IPS DF 6.9 (cell line): ENCODE measurements around the gene MYL2.

Experiments
- DNase-seq: peaks from one replicate; pipeline ENCODE4 v3.0.0-alpha.2; 2013; ENCODE audit warnings: low read depth, low spot score
- H3K27ac ChIP-seq: one replicate; pipeline ENCODE4 v1.5.1; 2013; ENCODE audit warnings: low read length, control low read depth
- H3K27me3 ChIP-seq: 2 replicates; pipeline ENCODE4 v1.6.1; 2013; ENCODE audit warnings: mild to moderate bottlenecking, low read length; ENCODE audit not compliant: control insufficient read depth, insufficient read depth
- H3K36me3 ChIP-seq: 2 replicates; pipeline ENCODE4 v1.6.1; 2013; ENCODE audit warnings: low read length; ENCODE audit not compliant: control insufficient read depth, insufficient read depth
- H3K4me1 ChIP-seq: 2 replicates; pipeline ENCODE4 v1.6.1; 2013; ENCODE audit warnings: low read length; ENCODE audit not compliant: control insufficient read depth, insufficient read depth
- H3K4me3 ChIP-seq: 2 replicates; pipeline ENCODE4 v1.5.1; 2013; ENCODE audit warnings: mild to moderate bottlenecking, low read length
- H3K9me3 ChIP-seq: 2 replicates; pipeline ENCODE4 v1.6.1; 2013; ENCODE audit warnings: low read length, inconsistent platforms; ENCODE audit not compliant: control insufficient read depth, insufficient read depth
- WGBS: extraction: QIAGEN DNeasy Blood & Tissue Kit; methylation state at CpG from one replicate; pipeline ENCODE4 v1.1.7; 2013; ENCODE audit warnings: mixed read lengths, missing lambda C conversion rate; ENCODE audit not compliant: insufficient read length, insufficient coverage; 5-methylcytosine and 5-hydroxymethylcytosine counted together

MYL2 gene

DNA sequence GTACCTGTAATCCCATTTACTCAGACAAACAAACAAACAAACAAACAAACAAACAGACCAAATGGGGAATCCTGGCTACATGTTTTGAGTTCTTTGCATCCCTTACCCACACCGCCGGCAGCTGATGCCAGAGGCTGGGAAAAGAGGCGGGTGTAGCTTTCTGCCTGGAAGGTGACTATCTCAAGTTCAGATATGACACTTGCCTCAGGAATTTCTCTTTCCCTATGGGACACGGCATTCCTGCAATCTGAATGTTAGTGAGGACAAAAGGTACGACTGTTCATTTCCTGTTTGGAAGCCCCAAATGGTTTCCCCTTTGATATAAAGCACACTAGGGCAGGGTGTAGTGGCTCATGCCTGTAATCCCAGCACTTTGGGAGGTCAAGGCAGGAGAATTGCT, 2.9 kb downstream of the MYL2 start:
- no peaks in the 10 kb centered on the region for H3K27me3 ChIP-seq
- H3K9me3 ChIP-seq: no peaks in the 10 kb centered on the region
- H3K4me3 ChIP-seq: no peak overlapping the region
- H3K27ac ChIP-seq: no peak overlapping the region
- DNase-seq: no peak
- no peaks in the 10 kb centered on the region for H3K4me1 ChIP-seq
- WGBS: no CpG with 5 or more reads among the region's 5 CpGs
- H3K36me3 ChIP-seq: no peaks in the 10 kb centered on the region

DNA sequence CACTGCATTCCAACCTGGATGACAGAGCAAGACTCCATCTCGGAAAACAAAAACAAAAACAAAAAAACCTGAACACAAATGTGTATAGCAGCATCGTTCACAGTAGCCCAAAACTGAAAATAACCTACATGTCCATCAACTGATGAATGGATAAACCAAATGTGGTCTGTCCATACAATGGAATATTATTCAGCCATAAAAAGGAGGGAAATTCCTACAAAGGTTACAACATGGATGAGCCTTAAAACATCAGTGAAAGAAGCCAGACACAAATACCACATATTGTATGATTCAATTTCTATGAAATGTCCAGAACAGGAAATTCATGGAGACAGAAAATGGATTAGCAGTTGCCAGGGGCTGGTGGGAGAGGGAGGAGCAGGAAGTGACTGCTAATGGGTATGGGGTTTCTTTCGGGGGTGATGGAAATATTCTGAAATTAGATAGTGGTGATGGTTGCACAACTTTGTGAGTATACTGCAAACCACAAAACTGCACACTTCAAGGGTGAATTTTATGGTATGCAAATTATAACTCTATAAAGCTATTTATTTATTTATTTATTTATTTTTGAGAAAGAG, 4.0 kb downstream of the MYL2 start:
- no peaks in the 10 kb centered on the region for H3K4me1 ChIP-seq
- H3K27ac ChIP-seq: no peak overlapping the region
- H3K36me3 ChIP-seq: no peaks in the 10 kb centered on the region
- no peak for DNase-seq
- no peaks in the 10 kb centered on the region for H3K27me3 ChIP-seq
- no peaks in the 10 kb centered on the region for H3K9me3 ChIP-seq
- no CpG with 5 or more reads among the region's 3 CpGs for WGBS
- no peak overlapping the region for H3K4me3 ChIP-seq

DNA sequence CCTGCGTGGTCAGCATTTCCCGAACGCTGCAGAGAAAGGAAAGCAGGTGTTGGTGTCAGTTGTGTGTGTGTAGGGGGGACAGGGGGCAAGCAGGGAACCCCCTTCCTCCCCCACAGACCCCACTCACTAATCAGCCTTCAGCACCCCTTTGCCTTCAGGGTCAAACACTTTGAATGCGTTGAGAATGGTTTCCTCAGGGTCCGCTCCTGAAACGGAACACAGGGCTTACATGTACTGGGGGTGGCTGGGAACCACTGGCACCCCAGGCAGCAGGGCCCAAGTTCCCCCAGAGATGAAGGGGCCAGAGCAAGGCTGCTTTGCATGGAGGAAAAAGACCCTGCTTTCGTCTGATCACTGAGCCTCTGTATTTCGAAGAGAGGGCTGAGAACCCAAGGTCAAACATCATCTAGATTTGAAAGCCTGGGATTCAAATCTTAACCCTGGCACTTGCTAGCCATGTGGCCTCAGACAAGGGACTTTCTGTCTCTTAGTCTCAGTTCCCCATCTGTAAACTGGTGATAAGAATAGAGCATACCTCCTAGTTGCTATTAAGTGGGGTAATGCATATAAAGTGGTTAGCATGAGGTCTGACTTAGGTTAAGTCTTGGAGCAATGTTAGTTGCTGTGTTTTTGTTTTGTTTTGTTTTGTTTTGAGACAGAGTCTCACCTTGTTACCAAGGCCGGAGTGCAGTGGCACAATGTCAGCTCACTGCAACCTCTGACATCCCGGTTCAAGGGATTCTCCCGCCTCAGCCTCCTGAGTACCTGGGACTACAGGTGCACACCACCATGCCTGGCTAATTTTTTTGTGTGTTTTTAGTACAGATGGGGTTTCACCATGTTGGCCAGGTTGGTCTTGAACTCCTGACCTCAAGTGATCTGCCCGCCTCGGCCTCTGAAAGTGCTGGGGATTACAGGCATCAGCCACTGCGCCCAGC, 7.0 kb downstream of the MYL2 start:
- DNase-seq: no peak
- WGBS: no CpG with 5 or more reads among the region's 14 CpGs
- Histone ChIP-seq H3K9me3 (no peaks in the 10 kb centered on the region), H3K4me3 (no peak overlapping the region), H3K27me3 (no peaks in the 10 kb centered on the region), H3K4me1 (no peaks in the 10 kb centered on the region), H3K36me3 (no peaks in the 10 kb centered on the region), H3K27ac (no peak overlapping the region)

DNA sequence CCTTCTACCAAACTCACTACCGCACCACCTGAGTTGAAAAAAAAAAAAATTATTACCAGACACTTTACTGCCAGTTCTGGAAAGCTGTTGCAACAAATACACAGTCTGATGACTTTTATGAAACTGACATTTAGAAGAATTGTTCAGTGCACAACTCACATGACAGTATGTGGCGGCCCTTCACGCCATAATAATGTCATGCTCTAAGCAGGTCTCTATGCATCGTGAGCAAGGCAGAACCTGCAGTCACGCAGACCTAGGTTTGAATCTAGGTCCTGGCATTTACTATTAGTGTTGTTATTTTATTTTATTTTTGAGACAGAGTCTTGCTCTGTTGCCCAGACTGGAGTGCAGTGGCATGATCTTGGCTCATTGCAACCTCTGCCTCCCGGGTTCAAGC, 8.1 kb downstream of the MYL2 start:
- no peak overlapping the region for H3K27ac ChIP-seq
- DNase-seq: no peak
- no CpG with 5 or more reads among the region's 6 CpGs for WGBS
- H3K36me3 ChIP-seq: no peaks in the 10 kb centered on the region
- no peak overlapping the region for H3K4me3 ChIP-seq
- H3K4me1 ChIP-seq: no peaks in the 10 kb centered on the region
- no peaks in the 10 kb centered on the region for H3K9me3 ChIP-seq
- no peaks in the 10 kb centered on the region for H3K27me3 ChIP-seq

DNA sequence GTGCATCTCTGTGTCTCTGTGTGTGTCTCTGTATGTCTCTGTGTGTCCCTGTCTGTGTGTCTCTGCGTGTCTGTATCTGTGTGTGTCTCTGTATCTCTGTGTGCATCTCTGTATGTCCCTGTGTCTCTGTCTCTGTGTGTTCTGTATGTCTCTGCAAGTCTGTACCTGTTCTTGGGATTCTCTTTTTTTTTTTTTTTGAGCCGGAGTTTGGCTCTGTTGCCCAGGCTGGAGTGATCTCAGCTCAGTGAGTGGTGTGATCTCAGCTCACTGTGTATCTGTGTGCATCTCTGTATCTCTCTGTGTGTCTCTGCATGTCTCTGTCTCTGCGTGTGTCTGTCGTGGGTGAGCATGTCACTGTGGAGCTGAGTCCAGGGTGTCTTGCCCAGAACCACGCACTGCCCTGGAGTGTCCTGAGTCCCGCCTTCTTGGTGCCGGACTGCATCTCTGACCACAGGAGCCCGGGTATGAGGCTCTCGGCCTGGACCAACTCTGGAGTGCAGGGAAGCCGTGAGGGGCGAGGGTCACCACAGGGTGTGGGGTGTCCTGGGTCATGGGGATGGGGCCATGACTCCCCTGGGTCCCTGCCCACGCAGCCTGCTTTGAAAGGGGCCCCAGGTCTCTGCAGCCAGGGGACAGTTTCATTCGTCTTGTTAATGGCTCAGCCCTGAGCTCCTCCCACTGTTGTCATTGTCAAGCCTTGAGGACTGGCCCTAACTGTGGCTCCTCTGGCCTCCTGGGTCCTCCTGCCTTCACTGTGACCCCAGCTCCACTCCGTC, 11.8 kb downstream of the MYL2 start:
- no peaks in the 10 kb centered on the region for H3K27me3 ChIP-seq
- H3K27ac ChIP-seq: no peak overlapping the region
- H3K36me3 ChIP-seq: no peaks in the 10 kb centered on the region
- H3K4me3 ChIP-seq: no peak overlapping the region
- DNase-seq: no peak
- no CpG with 5 or more reads among the region's 14 CpGs for WGBS
- H3K9me3 ChIP-seq: no peaks in the 10 kb centered on the region
- no peaks in the 10 kb centered on the region for H3K4me1 ChIP-seq

DNA sequence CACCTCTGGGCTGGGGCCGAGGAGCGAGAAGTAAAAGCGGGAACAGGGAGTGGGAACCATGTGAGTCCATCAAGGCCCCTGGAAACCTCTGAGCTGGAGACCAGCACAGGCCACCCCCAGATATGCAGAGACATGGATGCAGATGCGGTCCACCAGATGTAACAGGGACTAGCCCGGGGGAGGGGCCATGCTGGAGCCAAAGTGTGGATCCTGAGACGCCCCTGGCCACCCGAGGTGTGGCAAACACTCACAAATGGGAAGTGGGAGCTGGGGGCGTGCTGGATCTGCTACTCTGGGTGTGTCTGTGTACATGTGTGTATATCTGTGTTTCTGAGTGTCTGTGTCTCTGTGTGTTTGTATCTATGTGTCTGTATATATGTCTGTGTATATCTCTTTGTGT, 12.8 kb downstream of the MYL2 start:
- Histone ChIP-seq H3K36me3 (no peaks in the 10 kb centered on the region), H3K4me1 (no peaks in the 10 kb centered on the region), H3K4me3 (no peak overlapping the region), H3K27me3 (no peaks in the 10 kb centered on the region), H3K9me3 (no peaks in the 10 kb centered on the region), H3K27ac (no peak overlapping the region)
- DNase-seq: no peak
- no CpG with 5 or more reads among the region's 8 CpGs for WGBS

DNA sequence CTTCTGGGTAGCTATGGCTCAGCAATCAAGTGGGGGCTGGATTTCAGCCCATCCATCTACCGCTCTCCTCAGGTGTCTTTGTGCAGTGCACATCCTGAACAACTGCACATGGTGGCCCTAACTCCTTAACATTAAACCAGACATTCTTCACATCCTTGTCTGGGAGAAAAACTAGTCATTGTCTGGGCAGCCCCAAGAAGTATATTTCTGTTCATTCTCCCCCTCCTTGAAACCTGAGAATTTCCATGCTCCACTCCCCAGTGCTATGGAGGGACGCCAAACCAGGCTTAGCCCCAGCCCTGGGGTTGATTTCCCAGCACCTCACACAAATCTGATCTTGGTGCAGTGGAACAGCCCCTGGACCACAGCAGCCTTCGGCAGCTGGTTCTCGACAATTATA, 13.4 kb downstream of the MYL2 start:
- H3K4me1 ChIP-seq: no peaks in the 10 kb centered on the region
- no peak overlapping the region for H3K4me3 ChIP-seq
- H3K9me3 ChIP-seq: no peaks in the 10 kb centered on the region
- H3K27ac ChIP-seq: no peak overlapping the region
- WGBS: no CpG with 5 or more reads among the region's 4 CpGs
- H3K36me3 ChIP-seq: no peaks in the 10 kb centered on the region
- DNase-seq: no peak
- H3K27me3 ChIP-seq: no peaks in the 10 kb centered on the region

DNA sequence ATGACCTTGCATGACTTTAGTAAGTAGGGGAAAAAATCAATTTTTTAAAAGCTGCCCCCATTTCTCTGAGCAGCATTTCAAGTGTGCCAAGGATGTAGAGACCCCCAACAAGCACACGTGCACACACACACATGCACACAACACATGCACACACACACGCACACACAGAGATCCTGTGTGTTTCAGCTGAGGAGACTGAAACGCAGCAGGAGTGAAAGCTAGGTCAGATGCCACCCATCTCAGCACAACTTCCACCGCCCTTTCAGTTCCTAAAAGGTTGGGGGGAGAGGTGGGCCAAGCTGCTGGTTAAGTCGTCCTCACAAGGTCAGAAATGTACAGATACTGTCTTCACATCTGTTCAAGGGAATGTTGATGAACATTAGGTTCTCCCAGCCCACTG, 13.9 kb downstream of the MYL2 start:
- Histone ChIP-seq H3K36me3 (no peaks in the 10 kb centered on the region), H3K4me1 (no peaks in the 10 kb centered on the region), H3K9me3 (no peaks in the 10 kb centered on the region), H3K4me3 (no peak overlapping the region), H3K27ac (no peak overlapping the region), H3K27me3 (no peaks in the 10 kb centered on the region)
- no peak for DNase-seq
- WGBS: no CpG with 5 or more reads among the region's 5 CpGs

DNA sequence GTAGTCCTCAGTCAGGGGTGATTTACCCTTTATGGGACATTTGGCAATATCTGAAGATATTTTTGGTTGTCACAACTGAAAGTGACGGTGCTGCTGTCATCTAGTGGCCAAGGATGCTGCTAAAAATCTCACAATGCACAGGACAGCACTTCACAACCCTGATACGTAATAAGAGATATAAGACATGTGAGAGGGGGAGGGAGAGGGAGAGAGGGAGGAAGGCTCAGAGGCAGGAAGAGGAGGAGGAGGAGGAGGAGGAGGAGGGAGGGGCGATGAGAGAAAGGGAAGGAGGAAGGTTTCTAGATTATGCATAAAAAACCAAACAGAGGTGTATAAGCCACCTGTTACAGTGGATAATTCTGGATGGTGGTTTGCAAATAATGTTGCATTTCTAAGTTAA, 14.3 kb downstream of the MYL2 start:
- no peaks in the 10 kb centered on the region for H3K36me3 ChIP-seq
- H3K4me1 ChIP-seq: no peaks in the 10 kb centered on the region
- no peak for DNase-seq
- H3K4me3 ChIP-seq: no peak overlapping the region
- no peaks in the 10 kb centered on the region for H3K27me3 ChIP-seq
- no peak overlapping the region for H3K27ac ChIP-seq
- WGBS: no CpG with 5 or more reads among the region's 3 CpGs
- no peaks in the 10 kb centered on the region for H3K9me3 ChIP-seq

DNA sequence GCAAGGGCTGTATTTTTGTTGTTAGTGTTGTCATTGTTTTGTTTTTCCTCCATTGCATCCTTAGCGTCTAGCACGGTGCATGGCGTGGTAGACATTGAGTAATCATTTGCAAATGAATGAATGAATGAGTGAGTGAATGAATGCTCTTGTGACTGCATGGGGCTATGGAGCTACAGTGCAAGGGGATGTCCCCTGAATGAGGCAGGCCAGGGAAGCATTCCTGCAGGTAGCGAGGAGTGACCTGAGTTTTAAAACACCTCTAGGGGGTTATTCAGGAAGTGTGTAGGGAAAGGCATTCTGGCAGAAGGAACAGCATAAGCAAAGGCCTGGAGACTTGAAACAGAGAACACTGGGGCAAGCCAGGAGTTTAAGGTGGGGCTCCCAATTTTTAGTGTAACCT, 16.9 kb downstream of the MYL2 start:
- Histone ChIP-seq H3K9me3 (no peaks in the 10 kb centered on the region), H3K36me3 (no peaks in the 10 kb centered on the region), H3K27ac (no peak overlapping the region), H3K4me1 (no peaks in the 10 kb centered on the region), H3K4me3 (no peak overlapping the region), H3K27me3 (no peaks in the 10 kb centered on the region)
- DNase-seq: no peak
- no CpG with 5 or more reads among the region's 4 CpGs for WGBS
